GM21515 (cell line): ENCODE measurements around the gene OOSP2.
"Not testable (repeated sequence)": the region's sequence is repeated elsewhere in the genome, so short reads cannot be mapped to it uniquely, and the experiment has no call there.

Experiments used
- ATAC-seq: cut with Tn5 transposase; IDR thresholded peaks from one replicate; pipeline ENCODE4 v1.9.1; 2021; ENCODE audit not compliant: unreplicated experiment

The OOSP2 gene, protein sequence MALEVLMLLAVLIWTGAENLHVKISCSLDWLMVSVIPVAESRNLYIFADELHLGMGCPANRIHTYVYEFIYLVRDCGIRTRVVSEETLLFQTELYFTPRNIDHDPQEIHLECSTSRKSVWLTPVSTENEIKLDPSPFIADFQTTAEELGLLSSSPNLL

DNA sequence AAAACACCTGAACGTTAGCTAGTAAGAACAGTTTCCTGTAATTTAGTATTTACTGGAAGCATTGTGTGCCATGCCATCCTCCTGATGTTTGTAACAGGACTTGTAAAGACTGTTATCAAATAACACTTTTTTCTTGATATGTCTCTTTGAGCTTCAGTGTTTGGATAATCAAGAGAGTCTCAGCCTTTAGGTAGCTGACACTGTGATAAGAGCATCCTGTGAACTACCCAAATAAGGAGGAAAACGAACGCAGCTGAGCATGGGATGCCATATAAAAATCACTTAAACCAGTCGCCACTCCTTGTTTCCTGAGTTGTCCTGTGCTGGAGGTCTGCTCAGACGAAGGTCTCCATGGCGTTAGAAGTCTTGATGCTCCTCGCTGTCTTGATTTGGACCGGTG is at the start of gene OOSP2:
Gene OOSP2, plus strand, starts transcription at position 301 of the 400 bp plus-strand sequence. Its CDS starts 51 bp downstream, at position 352.
- ATAC-seq, result no peak

- ATAC-seq, result no peak
Measured at GRCh38 chr11:59990421-59990820, 49.8 kb upstream of the OOSP2 start.

DNA sequence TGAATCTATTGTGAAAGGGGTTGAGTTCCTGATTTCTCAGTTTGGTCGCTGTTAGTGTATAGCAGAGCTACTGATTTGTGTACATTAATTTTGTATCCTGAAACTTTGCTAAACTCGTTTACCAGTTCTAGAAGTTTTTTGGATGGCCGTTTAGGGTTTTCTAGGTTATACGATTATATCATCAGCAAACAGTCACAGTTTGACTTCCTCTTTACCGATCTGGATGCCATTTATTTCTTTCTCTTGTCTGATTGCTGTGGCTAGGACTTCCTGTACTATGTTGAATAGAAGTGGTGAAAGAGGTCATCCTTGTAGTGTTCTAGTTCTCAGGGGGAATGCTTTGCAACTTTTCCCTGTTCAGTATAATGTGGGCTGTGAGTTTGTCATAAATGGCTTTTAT is 47.8 kb upstream of the OOSP2 start:
- no peak for ATAC-seq

DNA sequence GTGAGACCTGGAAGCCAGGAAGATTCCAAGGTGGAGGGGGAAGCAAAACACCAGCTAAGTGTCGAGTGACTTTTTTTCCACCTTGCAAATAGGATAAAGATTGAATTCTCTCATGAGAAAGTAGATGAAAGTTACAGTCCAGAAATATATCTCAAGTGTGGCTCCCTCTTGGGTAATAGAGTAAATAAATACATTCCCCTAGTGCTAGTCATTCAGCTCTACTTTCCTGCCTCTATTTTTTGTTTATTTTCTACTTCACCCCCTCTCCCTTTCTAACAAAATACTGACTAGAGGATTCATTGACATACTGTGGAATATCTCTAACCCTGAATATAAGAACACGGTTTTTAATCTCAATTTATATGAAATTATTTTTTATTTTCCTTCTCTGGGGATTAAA is 42.4 kb upstream of the OOSP2 start:
- no peak for ATAC-seq

DNA sequence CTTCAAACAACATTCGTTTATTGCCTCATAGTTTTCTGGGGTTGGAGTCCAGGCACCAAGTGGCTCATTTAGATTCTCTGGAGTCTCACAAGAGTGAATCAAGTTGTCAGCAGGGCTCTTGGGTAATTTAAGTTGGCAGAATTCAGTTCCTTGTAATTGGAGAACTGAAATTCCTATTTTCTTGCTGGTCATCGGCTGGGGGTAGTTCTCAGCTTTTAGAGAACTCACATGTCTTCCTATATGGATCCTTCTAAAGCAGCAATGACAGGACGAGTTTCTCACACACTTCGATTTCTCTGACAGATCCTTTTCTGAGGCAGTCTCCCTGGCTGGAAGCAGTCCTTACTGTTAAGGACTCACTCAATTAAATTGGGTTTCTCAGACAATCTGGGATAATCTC is 40.5 kb upstream of the OOSP2 start:
- ATAC-seq, result no peak

DNA sequence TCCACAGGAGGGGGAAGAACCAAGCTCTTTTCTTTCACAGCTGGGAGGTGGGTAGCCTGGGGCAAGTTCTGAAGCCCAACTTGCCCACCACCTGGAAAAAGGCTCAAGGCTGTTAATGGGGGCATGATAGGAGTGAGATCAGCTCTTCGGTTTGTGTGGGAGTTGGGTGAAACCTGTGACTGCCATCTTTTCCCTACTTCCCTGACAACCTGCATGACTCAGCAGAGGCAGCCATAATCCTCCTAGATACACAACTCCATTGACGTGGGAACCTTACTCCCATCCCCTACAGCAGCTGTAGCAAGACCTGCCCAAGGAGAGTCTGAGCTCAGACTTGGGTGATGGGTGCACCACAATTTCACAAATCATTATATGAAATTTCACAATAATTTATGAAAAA is 36.5 kb upstream of the OOSP2 start:
- no peak for ATAC-seq

DNA sequence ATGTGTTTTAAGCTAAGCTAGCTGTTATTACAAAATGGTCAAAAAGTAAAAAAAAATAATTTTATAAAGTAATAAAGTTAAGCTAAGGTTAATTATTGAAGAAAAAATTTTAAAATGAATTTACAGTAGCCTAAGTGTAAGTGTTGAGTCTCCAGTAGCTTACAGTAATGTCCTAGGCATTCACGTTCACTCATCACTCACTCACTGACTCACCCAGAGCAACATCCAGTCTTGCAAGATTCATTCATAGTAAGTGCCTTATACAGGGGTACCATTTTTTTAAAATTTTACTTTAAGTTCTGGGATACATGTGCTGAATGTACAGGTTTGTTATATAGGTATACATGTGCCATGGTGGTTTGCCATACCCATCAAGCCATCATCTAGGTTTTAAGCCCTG is 34.8 kb upstream of the OOSP2 start:
- ATAC-seq, result no peak

- no peak for ATAC-seq
Measured at GRCh38 chr11:60016881-60017280, 23.3 kb upstream of the OOSP2 start, which contains the start of gene OOSP4B. OOSP4B (plus strand) TSS chr11:60017181.

DNA sequence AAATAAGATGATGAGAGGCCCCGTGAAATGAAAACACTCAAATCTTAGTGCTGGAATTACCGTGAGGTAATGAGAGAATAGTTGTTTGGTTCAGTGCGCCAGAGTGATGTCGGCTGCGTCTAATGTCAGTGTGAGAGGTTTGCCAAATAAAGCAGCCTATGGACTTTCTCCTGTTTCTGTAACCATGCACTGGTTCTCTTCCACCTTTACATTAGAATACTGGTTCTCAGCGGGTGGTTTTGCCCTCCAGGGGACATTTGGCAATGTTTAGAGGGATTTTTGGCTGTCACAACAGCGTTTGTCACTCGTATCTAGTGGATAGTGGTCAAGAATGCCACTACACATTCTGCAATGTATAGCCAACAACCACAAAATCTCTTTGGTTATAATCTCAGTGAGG is 22.2 kb upstream of the OOSP2 start:
- ATAC-seq, result no peak

DNA sequence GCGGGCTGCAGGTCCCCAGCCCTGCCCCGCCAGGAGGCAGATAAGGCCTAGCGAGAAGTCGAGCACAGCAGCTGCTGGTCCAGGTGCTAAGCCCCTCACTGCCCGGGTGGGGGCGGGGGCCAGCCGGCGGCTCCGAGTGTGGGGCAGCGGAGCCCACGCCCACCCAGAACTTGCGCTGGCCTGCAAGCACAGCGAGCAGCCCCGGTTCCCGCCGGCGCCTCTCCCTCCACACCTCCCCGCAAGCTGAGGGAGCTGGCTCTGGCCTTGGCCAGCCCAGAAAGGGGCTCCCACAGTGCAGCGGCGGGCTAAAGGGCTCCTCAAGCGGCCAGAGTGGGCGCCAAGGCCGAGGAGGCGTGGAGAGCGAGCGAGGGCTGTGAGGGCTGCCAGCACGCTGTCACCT is 19.8 kb upstream of the OOSP2 start:
- not testable (repeated sequence) for ATAC-seq

DNA sequence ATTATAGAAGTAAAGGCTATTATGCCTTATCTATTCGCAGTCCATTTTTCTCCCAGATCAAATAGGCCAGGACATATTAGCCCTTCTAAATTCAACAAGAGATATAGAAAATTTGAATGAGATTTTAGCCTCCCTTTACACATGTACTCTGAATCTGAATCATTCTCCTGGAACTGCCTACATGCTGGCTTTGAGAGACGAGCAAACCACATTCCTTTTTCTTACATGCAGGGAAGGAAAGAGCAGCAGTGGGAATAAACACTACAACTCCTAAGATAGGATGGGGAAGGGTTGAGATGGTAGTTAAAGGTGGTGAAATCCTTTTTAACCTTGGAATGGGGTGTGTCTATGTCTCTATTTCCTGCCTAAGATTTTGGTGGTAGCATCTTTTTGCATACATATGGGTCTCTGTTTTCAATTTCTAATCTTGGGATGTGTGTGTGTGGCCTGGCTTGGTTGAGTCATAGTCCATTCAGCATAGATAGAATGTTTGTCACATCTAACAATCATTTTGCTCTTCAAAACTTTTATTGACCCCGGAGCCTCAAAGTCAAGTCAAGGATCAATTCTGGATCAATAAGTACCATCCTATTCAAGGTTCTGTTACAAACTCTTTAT is 11.1 kb upstream of the OOSP2 start:
- ATAC-seq, result no peak

- not testable (repeated sequence) for ATAC-seq
Measured at GRCh38 chr11:60050422-60050821, 10.2 kb downstream of the OOSP2 start.

GRCh38 chr11:60050839-60051238 is 10.6 kb downstream of the OOSP2 start:
- not testable (repeated sequence) for ATAC-seq

DNA sequence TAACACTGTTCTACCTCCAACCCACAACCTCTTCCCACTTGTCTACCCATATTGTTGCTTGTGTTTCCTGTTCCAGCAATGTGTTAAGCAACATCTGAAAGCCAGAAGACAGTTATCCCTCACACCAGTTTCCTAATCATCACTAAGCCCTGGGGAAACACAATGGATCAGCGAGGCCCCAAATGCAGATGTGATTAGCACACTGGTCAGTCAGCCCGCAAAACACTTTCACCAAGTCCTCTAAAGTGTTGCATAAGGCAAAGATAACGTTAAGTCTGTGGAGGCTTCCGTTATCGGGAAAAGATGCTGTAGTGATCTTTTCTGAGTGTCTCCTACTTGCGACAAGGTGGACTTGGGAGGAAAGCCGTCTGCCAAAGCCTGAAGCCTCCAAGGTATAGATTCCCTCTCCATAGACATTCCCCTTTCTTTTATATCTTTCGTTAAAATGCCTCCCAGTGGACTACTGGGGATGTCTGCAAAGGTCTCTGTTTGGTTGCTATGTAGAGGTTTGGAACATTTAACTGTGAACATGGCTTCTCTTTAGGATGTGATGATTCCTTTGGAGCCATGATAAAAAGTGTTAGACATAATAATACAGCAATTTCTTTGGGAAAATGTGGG is 16.2 kb downstream of the OOSP2 start, which contains the start of gene MS4A3:
Gene MS4A3, plus strand, starts transcription at position 317 of the 621 bp plus-strand sequence. CDS start 4,496 bp downstream, outside the sequence.
- ATAC-seq, result no peak

DNA sequence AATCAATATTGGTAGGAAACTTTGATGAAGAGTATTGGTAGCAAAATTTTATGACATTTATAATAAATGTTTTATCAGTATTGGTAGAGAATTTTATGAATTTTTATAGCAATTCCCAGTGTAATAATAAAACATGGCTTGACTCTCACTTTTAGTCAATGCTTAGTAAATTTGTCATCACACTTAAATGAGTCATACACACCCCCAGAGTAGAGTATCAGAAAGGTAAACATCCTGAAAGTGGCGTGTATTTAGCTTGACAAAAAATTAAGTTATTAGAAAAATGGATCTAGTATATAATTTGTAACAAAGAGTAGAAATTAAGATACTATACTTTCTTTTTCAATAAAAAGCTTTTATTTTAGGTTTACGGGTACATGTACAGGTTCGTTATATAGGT is 18.8 kb downstream of the OOSP2 start:
- ATAC-seq, result no peak

- ATAC-seq, result no peak
Measured at GRCh38 chr11:60059521-60060240, 19.5 kb downstream of the OOSP2 start.

DNA sequence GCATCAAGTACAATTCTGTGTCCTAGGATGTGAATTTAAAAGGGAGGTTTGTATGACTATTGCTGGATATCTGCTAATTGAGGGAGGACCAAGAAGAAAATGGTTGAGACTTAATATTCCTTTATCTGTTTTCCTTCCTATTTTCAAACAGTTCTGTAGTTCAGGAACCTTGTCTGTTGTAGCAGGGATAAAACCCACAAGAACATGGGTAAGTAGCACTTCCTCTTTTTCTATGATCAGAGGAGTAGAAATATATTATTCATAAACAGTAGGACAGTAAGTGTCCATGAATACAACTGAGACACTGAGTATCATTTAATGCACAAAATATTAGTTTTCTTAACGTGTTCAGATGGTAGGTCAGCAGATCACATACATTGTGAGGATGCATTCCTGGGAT is 23.9 kb downstream of the OOSP2 start:
- ATAC-seq, result no peak

DNA sequence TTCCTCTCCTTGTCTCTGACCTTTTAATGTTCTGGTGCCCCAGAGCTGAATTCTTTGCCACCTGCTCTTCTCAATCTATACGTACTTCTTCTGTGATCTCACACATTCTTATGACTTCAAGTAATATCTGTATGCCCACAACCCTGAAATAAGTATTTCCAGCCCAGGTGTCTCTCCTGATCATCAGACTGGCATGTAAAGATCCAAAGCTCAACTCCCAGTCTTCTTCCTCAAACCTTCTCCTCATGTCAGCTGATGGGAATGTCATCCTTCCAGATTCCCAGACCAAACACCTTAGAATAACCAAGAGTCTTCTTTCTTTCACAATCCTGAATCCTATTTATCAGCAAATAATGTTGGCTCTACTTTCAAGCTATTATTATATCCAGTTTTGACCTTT is 25.6 kb downstream of the OOSP2 start:
- no peak for ATAC-seq

GRCh38 chr11:60069450-60069849 is 29.2 kb downstream of the OOSP2 start:
- ATAC-seq, result no peak

- not testable (repeated sequence) for ATAC-seq
Measured at GRCh38 chr11:60071644-60072043, 31.4 kb downstream of the OOSP2 start.

GRCh38 chr11:60077216-60077817 is 37.1 kb downstream of the OOSP2 start:
- ATAC-seq, result no peak
